Posterior cingulate gyrus (tissue), 11 donors: ENCODE results near the gene MXD4.
A peak's percentile ranks its signal among the peaks of the same experiment; 100 is the strongest.

Experiments
- DNase-seq, 10 donors: peaks; one replicate each; pipeline versions ENCODE4 v3.0.0 to v3.0.0-alpha.2; 2020 to 2021; ENCODE audit warnings: mixed read lengths in 3 of 10
- intact Hi-C: fragments of 100-400 bp; cut with DNase I; formaldehyde crosslinking; loops from one replicate; pipeline ENCODE4 v1.15.1; 2023

MXD4 gene

GRCh38 chr4:2295500-2295899 lies 33.6 kb upstream of the MXD4 start:
- no peak for DNase-seq
- intact Hi-C loops, result no loop called here

DNA sequence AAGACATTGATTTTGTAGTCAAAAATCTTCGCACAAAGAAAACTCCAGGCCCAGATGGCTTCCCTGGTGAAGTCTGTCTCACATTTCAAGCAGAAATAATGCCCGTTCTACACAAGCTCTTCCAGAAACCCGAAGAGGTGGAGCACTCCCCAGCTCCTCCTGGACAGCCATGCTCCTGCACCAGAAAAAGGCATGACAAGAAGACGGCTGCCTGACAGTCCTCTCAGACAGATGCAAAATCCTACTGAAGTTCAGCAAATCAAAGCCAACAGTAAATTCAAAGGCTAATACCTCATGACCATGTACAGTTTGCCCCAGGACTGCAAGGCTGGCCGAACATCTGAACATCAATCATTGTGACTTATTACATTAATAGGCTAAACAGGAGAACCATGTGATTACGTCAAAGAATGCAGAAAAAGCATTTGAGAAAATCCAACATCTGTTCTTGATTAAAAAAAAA lies 30.8 kb upstream of the MXD4 start:
- DNase-seq, result no peak

DNA sequence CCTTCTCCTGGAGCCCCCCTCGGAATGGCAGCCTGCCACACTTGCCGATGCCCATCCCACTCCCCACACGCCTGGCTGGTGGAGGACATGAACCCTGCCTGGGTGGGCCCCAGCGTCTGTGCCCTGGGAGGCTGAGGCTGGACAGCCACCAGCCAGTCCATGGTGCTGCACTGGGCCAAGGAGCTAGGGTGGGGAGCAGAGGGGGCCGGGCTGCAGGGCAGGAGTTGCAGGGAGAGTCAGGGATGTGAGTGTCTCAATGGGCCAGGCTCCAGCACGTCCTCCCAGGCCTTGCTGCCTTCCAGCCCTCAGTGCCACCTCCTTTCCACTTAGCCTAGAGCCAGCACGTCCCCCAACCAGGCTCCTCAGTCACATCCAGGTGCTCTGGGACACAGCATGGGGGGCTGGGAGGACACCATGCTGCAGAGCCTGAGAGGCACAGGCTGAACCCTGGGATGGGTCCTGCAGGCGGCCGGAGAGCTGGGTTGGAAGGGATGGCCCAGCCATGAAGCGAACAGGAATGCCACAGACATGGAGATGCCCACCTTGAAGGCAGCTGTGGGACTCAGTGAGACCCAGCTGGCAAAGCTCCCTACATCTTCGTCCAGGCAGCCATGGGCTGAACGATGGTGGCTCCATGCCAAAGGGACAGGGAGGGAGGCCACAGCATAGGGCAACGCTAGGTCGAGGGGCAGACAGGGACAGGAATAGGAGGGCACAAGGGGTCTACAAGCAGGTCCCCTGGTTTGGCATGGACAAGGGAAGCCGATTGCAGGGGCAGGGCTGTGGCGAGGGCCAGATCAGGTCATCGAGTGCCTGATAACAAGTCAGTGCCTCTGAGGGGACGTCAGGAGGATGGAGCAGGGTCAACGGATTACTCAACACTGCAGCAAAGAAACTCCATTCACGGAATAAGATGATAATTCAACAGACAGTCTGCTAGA lies 30.1 kb upstream of the MXD4 start:
- DNase-seq, result peak in 3 of 10 donors; percentile 5 to 70 (median 12)
- intact Hi-C loops, result no loop called here

More for the DNA sequence above, 30.8 kb upstream of the MXD4 start:
- intact Hi-C loops, result no loop called here

- intact Hi-C loops, result no loop called here
Observed at GRCh38 chr4:2290974-2291704, 29.2 kb upstream of the MXD4 start.

DNA sequence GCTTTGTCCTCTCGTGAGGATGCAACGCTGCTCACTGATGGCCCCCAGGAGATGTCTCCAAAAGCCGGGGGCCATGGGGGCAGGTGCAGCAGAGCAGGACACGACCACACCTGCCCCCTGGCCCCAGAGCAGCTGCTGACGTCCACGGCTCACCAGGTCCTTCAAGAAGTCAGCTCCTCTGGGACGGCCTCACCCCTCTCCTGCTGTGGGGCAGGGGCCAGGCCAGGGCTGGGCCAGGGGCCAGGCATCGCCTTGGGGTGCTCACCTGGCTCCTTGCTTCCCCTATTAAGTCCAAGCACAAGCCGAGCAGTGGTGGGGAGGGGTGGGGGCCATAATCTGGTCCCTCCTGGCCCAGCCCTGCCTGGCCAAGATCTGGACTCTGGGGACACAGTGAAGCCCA lies 28.6 kb upstream of the MXD4 start:
- peak in 3 of 10 donors; percentile 4 to 17 (median 5) for DNase-seq
- intact Hi-C loops, result no loop called here

More at GRCh38 chr4:2290974-2291704, 29.2 kb upstream of the MXD4 start:
- DNase-seq, result peak in 8 of 10 donors; percentile 10 to 92 (median 60)

- intact Hi-C loops, result no loop called here
- peak in 3 of 10 donors; percentile 4 to 76 (median 50) for DNase-seq
Observed at GRCh38 chr4:2289955-2290333, 28.0 kb upstream of the MXD4 start.

DNA sequence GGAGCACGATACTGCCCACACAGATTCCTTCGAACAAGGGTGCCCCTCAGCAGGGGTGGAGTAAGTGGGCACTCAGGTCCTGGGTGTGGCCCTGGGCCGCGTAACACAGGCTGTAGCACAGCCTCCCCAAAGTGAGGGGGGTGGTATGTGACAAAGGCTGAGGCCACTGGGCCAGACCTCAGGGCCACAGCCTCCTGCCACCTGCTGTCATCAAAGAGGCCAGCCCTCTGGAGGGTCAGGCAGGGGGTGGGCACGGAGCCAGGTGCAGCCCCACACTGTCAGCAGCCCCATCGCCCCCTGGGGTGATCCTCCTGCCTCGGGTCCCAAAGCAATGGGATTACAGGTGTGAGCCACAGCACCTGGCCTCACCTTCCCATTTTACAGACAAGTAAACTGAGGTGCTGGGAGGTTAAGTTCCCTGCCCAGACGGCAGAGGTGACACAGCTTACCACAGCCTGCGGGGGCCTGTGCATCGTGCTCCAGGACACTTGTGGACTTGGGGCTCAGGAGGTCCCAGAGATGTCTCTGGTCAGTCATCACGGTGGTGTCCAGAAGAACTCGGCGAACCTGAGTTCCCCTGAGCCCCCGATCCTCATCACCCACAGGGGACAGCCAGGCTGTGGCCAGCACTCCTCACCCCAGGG lies 27.5 kb upstream of the MXD4 start:
- peak in 4 of 10 donors; percentile 5 to 68 (median 30) for DNase-seq
- intact Hi-C loops, result no loop called here

DNA sequence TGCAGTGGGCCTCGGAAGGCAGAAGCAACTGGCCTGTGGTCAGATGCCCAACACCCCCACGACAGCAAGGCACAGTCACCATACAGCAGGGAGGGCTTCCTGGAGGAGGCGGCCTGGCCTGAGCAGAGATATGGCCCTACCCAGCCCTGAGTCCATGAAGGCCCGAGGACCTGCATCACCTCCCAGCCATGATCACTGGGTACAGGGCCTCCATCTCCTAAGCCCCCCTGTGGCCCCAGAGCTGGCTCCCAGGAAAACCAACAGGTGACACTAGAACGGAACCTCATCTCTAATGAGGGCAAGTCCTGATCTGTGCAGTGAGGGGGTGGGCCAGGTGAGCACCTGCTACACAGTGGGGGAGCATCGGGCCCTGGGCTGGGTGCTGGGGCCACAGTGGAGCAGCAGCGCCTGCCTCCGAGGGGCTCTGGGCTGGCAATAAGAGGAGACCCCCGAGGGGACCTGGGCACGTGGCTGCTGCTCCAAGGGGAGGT lies 26.2 kb upstream of the MXD4 start:
- DNase-seq, result peak in 5 of 10 donors; percentile 4 to 60 (median 10)
- intact Hi-C loops, result no loop called here

DNA sequence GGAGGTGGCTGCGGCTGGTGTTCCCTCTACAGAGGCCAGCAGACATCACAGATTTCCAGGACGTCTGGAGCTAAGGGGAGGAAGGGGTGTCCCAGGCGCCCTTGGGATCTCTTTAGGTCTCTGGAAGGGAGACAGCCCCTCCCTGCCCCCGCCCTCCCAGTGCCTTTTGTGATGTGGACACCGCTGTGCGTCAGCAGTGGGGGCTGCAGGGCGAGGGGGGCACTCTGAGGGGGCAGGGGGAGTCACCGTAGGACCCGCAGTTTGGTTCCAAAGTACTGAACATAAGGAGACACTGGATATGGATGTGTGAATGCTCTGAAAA lies 25.6 kb upstream of the MXD4 start:
- DNase-seq, result peak in 2 of 10 donors; percentile 1 to 25
- intact Hi-C loops, result no loop called here

DNA sequence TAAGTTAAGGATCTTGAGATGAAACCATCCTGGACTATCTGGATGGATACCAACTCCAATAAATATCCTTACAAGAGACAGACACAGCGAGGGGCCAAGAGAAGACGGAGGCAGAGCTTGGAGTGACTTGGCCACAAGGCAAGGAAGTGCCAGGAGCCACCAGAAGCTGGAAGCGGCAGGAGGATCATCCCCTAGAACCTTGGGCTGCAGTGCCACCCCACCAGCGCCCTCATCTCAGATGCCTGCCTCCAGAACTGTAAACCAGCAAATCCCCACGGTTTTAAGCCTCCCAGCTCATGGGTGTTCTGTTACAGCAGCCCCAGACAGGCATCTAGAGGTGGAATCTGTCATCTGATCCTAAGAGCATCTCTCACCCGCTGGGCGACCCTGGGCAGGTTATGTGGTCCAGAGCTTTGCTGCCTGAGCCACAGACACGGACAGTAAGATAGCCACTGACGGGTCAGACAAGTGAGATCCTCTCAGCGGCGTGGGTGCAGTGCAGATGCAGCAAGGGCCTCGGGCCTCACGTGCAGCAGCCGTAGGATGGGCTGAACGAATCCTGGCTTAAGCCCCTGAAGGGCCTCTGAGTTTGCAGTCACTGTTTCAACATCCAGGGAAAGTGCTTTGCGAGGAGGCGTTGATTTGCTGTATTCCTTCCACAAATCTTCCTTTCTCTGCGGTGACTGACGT lies 25.1 kb upstream of the MXD4 start:
- intact Hi-C loops, result no loop called here
- peak in 6 of 10 donors; percentile 6 to 85 (median 21) for DNase-seq

- intact Hi-C loops, result no loop called here
- DNase-seq, result peak in 7 of 10 donors; percentile 5 to 76 (median 16)
Observed at GRCh38 chr4:2285613-2286381, 23.9 kb upstream of the MXD4 start.

DNA sequence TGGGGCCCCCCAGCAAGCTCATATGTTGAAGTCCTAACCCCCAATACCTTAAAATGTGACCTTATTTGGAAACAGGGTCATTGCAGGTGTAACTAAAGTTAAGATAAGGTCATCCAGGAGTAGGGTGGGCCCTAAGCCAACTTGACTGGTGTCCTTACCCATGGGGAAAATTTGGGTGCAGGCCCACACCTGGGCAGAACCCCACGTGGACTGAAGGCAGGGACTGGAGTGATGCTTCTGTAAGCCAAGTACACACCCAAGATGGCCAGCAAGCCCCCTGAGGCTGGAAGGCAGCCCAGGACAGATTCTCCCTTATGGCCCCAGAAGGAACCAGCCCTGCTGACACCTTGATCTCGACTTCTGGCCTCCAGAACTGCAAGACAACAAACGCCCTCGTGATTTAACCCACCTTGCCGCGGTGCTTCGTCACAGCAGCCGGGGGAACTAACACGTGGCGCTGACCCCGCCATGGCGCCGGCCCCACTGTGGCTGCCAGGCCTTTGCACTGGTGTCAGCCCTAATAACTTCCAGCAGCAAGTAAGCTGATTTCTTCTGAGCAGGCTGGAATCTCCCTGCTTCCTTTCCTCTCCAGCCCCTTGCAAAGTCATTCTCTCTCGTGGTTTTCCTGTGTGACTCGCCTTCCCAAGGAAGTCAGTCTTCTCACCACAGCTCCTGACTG lies 23.2 kb upstream of the MXD4 start:
- DNase-seq, result peak in 5 of 10 donors; percentile 4 to 71 (median 43)

DNA sequence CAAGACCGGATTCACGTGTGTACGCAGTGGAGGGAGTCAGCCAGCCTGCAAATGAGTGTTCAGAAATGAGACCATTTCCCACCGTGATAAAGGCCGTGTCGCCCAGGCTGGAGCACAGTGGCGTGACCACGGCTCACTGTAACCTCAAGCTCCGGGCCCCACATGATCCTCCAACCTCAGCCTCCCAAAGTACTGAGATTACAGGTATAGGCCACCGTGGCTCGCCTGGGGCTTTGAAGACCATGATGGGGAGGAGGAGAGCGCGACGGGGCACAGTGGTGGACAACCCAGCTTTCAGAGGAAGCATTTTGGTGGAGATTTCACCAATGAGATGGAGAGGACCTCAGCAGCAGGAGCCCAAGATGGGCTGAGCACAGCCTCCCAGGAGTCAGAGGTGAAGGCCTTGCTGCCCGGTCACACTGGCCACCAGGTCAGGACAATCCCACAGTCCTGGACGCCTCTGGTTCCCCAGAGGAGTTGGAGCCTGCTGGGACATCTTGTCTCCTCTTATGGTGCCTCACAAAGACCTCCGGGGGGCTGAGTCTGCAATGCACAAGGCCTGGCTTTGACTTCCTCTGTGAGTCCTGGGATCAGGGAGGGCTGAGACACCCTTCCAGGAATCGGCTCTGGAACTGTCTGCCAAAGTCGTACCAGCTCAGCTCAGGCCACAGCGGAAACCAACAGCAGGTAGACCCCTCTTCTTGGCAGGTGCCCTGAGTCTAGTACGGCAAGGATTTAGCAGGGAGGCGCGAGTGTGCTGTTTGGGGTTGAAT lies 22.4 kb upstream of the MXD4 start:
- DNase-seq, result peak in 6 of 10 donors; percentile 3 to 74 (median 10)
- intact Hi-C loops, result no loop called here

More for the DNA sequence above, 23.2 kb upstream of the MXD4 start:
- intact Hi-C loops, result no loop called here

DNA sequence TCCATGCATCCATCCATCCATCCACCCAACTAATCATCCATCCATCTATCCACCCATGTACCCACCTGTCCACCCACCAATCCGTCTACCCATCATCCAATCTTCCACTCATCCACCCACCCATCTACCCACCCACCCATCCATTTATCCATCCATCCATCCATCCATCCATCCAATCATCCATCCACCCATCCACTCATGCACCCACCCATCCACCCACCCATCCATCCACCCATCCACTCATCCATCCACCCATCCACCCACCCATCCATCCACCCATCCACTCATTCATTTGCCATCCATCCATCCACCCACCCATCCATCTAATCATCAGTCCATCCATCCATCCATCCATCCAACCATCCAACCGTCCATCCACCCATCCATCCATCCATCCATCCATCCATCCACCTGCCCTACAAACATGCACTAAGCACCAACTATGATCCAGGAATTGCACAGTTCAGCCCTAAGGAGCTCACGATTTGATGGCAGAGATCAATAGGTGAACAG lies 21.3 kb upstream of the MXD4 start:
- intact Hi-C loops, result no loop called here

DNA sequence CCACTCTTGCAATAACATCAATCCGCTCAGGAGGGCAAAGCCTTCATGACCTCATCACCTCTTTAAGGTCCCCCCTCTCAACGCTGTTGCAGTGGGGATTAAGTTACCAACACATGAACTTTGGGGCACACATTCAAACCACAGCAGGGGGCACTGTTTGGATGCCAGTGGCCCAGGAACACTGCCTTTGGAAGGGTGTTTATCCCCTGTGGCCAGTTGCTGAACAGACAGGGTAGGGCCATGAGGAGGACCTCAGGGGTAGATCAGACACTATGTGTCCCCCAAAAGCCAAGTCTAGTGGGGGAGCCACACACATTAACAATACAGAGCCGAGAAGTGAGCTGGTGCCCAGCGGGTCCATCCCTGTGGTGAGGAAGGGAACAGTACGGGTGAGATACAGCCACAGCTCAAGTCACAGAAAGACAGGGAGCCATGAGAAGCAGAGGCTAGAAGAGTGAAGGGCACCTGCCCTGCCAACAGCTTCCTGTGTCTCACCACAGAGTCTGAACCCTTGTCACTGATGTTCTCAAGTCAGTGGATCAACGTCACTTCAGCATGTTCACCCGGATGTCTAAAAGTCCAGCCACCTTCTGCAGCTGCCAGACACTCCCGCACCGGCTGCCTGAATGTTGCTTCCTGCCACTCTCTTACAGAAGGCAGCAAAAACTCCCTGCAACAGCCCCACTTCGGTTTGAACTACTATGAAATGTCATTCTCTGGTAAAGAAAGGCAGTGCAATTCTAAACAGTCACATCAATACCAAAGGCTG lies 19.9 kb upstream of the MXD4 start:
- intact Hi-C loops, result no loop called here
- peak in 4 of 10 donors; percentile 5 to 50 (median 21) for DNase-seq

More for the DNA sequence above, 21.3 kb upstream of the MXD4 start:
- DNase-seq, result no peak

- peak in 8 of 10 donors; percentile 5 to 94 (median 66) for DNase-seq
- intact Hi-C loops, result no loop called here
Observed at GRCh38 chr4:2280531-2281300, 18.8 kb upstream of the MXD4 start.
